H1 (cell line): ENCODE data around the gene SGSM1. TPM values are rescaled to one million over a fixed set of nuclear protein-coding genes. Genes with fewer than 3 reads are reported as not detected.
A peak's percentile ranks its signal among the peaks of the same experiment; 100 is the strongest.

Experiments used
- CTCF ChIA-PET: fragments of 300-600 bp; sonication (Branson Sonifier 250); formaldehyde crosslinking; loops from one replicate; lab custom pipeline; 2021; ENCODE audit not compliant: partially characterized antibody; lab: Charles Lee
- POLR2A ChIA-PET: fragments of 300-600 bp; sonication (Branson Sonifier 250); formaldehyde crosslinking; loops from one replicate; lab custom pipeline; 2021; ENCODE audit warnings: inconsistent platforms; ENCODE audit not compliant: partially characterized antibody; lab: Charles Lee
- DNase-seq, 2 experiments: peaks; one replicate each; pipeline versions ENCODE4 v3.0.0 to v3.0.0-alpha.2; 2010 to 2022; ENCODE audit warnings: low spot score in 2 of 2, low read depth in 1 of 2, mixed read lengths in 1 of 2
- FAIRE-seq: peaks from 2 replicates; lab custom pipeline; 2011; peaks lifted over from hg19 to GRCh38; lab: Jason Lieb, UNC
- H2AFZ ChIP-seq: 2 replicates; pipeline ENCODE4 v1.8.1; 2012; ENCODE audit warnings: low read length, inconsistent platforms
- H2AK5ac ChIP-seq: 2 replicates; pipeline ENCODE4 v1.6.1; 2013; ENCODE audit warnings: low read depth, low read length
- H2BK120ac ChIP-seq: replicated peaks from 2 replicates; pipeline ENCODE3; 2013; ENCODE audit warnings: low read depth, low read length, inconsistent platforms
- H2BK12ac ChIP-seq: 2 replicates; pipeline ENCODE4 v1.6.1; 2013; ENCODE audit warnings: low read depth, low read length
- H2BK15ac ChIP-seq: 2 replicates; pipeline ENCODE4 v1.6.1; 2013; ENCODE audit warnings: low read length
- H2BK20ac ChIP-seq: 2 replicates; pipeline ENCODE4 v1.6.1; 2013; ENCODE audit warnings: low read length
- H2BK5ac ChIP-seq: 2 replicates; pipeline ENCODE4 v1.6.1; 2013; ENCODE audit warnings: low read depth, low read length
- H3K14ac ChIP-seq: 2 replicates; pipeline ENCODE4 v1.6.1; 2013; ENCODE audit warnings: inconsistent platforms; ENCODE audit not compliant: insufficient read length
- H3K18ac ChIP-seq: 2 replicates; pipeline ENCODE4 v1.6.1; 2013; ENCODE audit warnings: low read length; ENCODE audit errors: extremely low read depth
- H3K23ac ChIP-seq: 2 replicates; pipeline ENCODE4 v1.6.1; 2013; ENCODE audit warnings: inconsistent platforms; ENCODE audit not compliant: insufficient read length
- H3K23me2 ChIP-seq: 2 replicates; pipeline ENCODE4 v1.6.1; 2013; ENCODE audit warnings: low read depth, low read length
- H3K27ac ChIP-seq: 2 replicates; pipeline ENCODE4 v1.6.1; 2011; ENCODE audit warnings: low read depth, low read length, inconsistent platforms
- H3K27me3 ChIP-seq, 4 experiments: replicated peaks in 1 of 4; 1 replicate in 1 of 4; 2 replicates in 3 of 4; pipeline versions ENCODE4 v1.6.1 to v1.8.1; 2011 to 2013; ENCODE audit warnings: low read length in 3 of 4, mild to moderate bottlenecking in 3 of 4, inconsistent platforms in 2 of 4, mixed read lengths in 2 of 4, moderate library complexity in 1 of 4; ENCODE audit not compliant: control insufficient read depth in 3 of 4, insufficient read depth in 3 of 4; ENCODE audit errors: extremely low read depth in 1 of 4
- H3K36me3 ChIP-seq, 4 experiments: 2 replicates each; pipeline versions ENCODE4 v1.6.1 to v1.8.1; 2011 to 2013; ENCODE audit warnings: mild to moderate bottlenecking in 4 of 4, low read length in 3 of 4, moderate library complexity in 2 of 4, control low read depth in 1 of 4, inconsistent platforms in 1 of 4; ENCODE audit not compliant: insufficient read depth in 4 of 4, control insufficient read depth in 2 of 4
- H3K4ac ChIP-seq: replicated peaks from 2 replicates; pipeline ENCODE3; 2013; ENCODE audit warnings: low read length, low read depth, mixed read lengths, inconsistent platforms; ENCODE audit not compliant: insufficient read length
- H3K4me1 ChIP-seq, 4 experiments: replicated peaks in 1 of 4; 1 replicate in 1 of 4; 2 replicates in 3 of 4; pipeline versions ENCODE4 v1.6.1 to v1.8.1; 2011 to 2013; ENCODE audit warnings: low read length in 3 of 4, inconsistent platforms in 2 of 4, mixed read lengths in 1 of 4; ENCODE audit not compliant: insufficient read depth in 4 of 4, control insufficient read depth in 3 of 4
- H3K4me2 ChIP-seq, 2 experiments: 2 replicates each; pipeline versions ENCODE4 v1.6.1 to v1.8.1; 2011 to 2013; ENCODE audit warnings: low read depth in 2 of 2, low read length in 2 of 2, control low read depth in 1 of 2, inconsistent platforms in 1 of 2, mild to moderate bottlenecking in 1 of 2; ENCODE audit not compliant: insufficient read depth in 1 of 2
- H3K4me3 ChIP-seq, 4 experiments: fragments of 200-600, 300-600 bp in 1 of 4; sonication (generic), shearing (Covaris generic), sonication (Bioruptor Twin) in 1 of 4; 2 replicates each; pipeline versions ENCODE4 v1.5.1 to v1.8.1; 2011 to 2016; ENCODE audit warnings: low read length in 4 of 4, low read depth in 3 of 4, control low read depth in 2 of 4, inconsistent platforms in 2 of 4, mild to moderate bottlenecking in 2 of 4, mixed read lengths in 1 of 4, moderate library complexity in 1 of 4; ENCODE audit not compliant: insufficient read depth in 2 of 4; ENCODE audit errors: extremely low read depth in 1 of 4
- H3K56ac ChIP-seq: replicated peaks from 2 replicates; pipeline ENCODE3; 2013; ENCODE audit warnings: low read depth, mild to moderate bottlenecking, mixed read lengths, low read length, inconsistent platforms; ENCODE audit not compliant: insufficient read length
- H3K79me1 ChIP-seq: 2 replicates; pipeline ENCODE4 v1.6.1; 2013; ENCODE audit warnings: low read depth, low read length, control low read depth
- H3K79me2 ChIP-seq, 2 experiments: 2 replicates each; pipeline versions ENCODE4 v1.6.1 to v1.8.1; 2012 to 2013; ENCODE audit warnings: low read length in 2 of 2, mild to moderate bottlenecking in 2 of 2, inconsistent platforms in 1 of 2; ENCODE audit not compliant: insufficient read depth in 2 of 2, control insufficient read depth in 1 of 2
- H3K9ac ChIP-seq, 4 experiments: replicated peaks in 1 of 4; 1 replicate in 1 of 4; 2 replicates in 3 of 4; pipeline versions ENCODE4 v1.6.1 to v1.8.1; 2011 to 2013; ENCODE audit warnings: low read depth in 3 of 4, low read length in 3 of 4, control low read depth in 2 of 4, mild to moderate bottlenecking in 2 of 4, moderate library complexity in 2 of 4, inconsistent platforms in 1 of 4; ENCODE audit errors: extremely low read depth in 1 of 4
- H3K9me3 ChIP-seq, 2 experiments: 2 replicates each; pipeline versions ENCODE4 v1.6.1 to v1.8.1; 2012 to 2013; ENCODE audit warnings: mild to moderate bottlenecking in 2 of 2, moderate library complexity in 2 of 2, control low read depth in 1 of 2, inconsistent platforms in 1 of 2, low read depth in 1 of 2, low read length in 1 of 2, mixed read lengths in 1 of 2; ENCODE audit not compliant: insufficient read depth in 2 of 2
- H4K20me1 ChIP-seq, 2 experiments: replicated peaks in 1 of 2; 2 replicates each; pipeline versions ENCODE3 to v1.8.1; 2011 to 2013; ENCODE audit warnings: inconsistent platforms in 2 of 2, low read length in 2 of 2, mild to moderate bottlenecking in 1 of 2; ENCODE audit not compliant: insufficient read depth in 2 of 2, control insufficient read depth in 1 of 2
- H4K5ac ChIP-seq: 2 replicates; pipeline ENCODE4 v1.6.1; 2013; ENCODE audit warnings: low read length, low read depth, mixed read lengths, inconsistent platforms; ENCODE audit not compliant: insufficient read length
- H4K8ac ChIP-seq: 2 replicates; pipeline ENCODE4 v1.8.0; 2013; ENCODE audit warnings: mild to moderate bottlenecking, moderate library complexity, low read length, inconsistent platforms; ENCODE audit not compliant: insufficient read depth; ENCODE audit errors: extremely low read depth
- H4K91ac ChIP-seq: replicated peaks from 2 replicates; pipeline ENCODE3; 2013; ENCODE audit warnings: low read length, mixed read lengths, inconsistent platforms; ENCODE audit not compliant: insufficient read length
- CEBPB ChIP-seq: IDR thresholded peaks from 2 replicates; pipeline ENCODE4 v1.6.1; 2012; ENCODE audit warnings: low read depth, low read length
- JUND ChIP-seq: IDR thresholded peaks from 2 replicates; pipeline ENCODE4 v1.6.1; 2011; ENCODE audit warnings: mild to moderate bottlenecking, improper control_type of control experiment, low read length
- POLR2A ChIP-seq, 2 experiments: IDR thresholded peaks; 1 replicate in 1 of 2; 2 replicates in 1 of 2; pipeline ENCODE4 v1.6.1; 2011; ENCODE audit warnings: low read depth in 2 of 2, low read length in 2 of 2, mild to moderate bottlenecking in 2 of 2; ENCODE audit errors: control extremely low read depth in 1 of 2
- RAD21 ChIP-seq, 2 experiments: IDR thresholded peaks in 1 of 2; conservative IDR thresholded peaks in 1 of 2; 2 replicates each; pipeline ENCODE4 v1.6.1; 2011; ENCODE audit warnings: low read depth in 2 of 2, low read length in 2 of 2, improper control_type of control experiment in 1 of 2, inconsistent platforms in 1 of 2, mild to moderate bottlenecking in 1 of 2, moderate library complexity in 1 of 2
- ZNF274 ChIP-seq: IDR thresholded peaks from 2 replicates; pipeline ENCODE4 v1.7.0; 2012; ENCODE audit warnings: low read length, borderline replicate concordance; ENCODE audit errors: extremely low read depth
- polyA plus RNA-seq, 7 experiments: library from polyadenylated mRNA; depleted of rRNA in 3 of 7; stranded (reverse) in 5 of 7; unstranded in 2 of 7; fragments of >200 nt in 5 of 7; fragments of 200-250 nt in 2 of 7; gene quantifications; 1 replicate in 5 of 7; 2 replicates in 1 of 7; 4 replicates in 1 of 7; pipeline versions ENCODE4 v1.2.1 to v1.2.3, GENCODE V29; 2011 to 2013; ENCODE audit warnings: missing spikeins in 2 of 7, mixed read lengths in 2 of 7
- total RNA-seq: library from RNA; stranded (reverse); fragmentation: NEBNext Ultra II Directional; extraction: Animal tissue kit (Norgen Biotek cat#: 25700); gene quantifications from 2 replicates; pipeline ENCODE4 v1.2.1, GENCODE V29; 2021

The SGSM1 gene
- total and polyA plus RNA-seq, 2 of the 8 experiments (the other 6 are each of a cell fraction or from before 2014, with no cell fraction given) = 2.8 to 5.2 TPM

DNA sequence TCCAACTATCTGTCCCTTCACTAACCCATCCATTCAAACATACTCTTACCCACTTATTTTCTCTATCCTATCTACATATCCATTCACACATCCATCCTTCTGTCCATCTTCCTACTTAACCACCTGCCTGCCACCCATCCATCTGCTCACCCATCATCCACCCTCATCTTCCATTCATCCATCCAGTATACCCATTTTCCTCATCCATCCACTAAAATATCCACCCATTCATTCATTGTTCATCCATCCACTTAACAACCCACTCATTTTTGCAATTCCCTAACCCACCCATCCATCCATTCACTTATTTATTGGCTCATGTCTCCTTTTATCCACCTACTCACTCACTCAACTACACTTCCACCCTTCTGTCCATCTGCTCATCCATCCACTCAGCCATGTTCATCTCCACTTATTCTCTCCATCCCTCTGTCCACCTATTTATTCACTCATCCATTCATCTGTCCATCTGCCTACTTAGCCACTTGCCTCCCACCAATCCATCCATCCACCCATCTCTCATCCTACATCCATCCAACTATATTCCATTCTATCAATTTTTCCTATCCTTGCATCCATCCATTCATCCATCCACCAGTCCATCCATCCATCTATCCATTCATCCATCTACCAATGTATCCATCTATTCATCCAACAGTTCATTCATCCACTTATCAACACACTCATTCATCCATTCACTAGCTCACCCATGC lies 129.9 kb downstream of the SGSM1 start:
- H3K23ac ChIP-seq = no peak overlapping the region
- ChIA-PET CTCF (interaction anchor here (0.9 to 4.9 kb wide), 7 partner anchors 9 to 266 kb away, joined by 3 to 186 read pairs (median 24); no protein-coding TSS in a partner anchor), POLR2A (no interaction called here)
- H3K23me2 ChIP-seq = peaks cover 9% of the 10 kb centered on the region; the same call in 1 of the 2 replicates
- H3K27me3 ChIP-seq = no peaks in the 10 kb centered on the region
- H3K4ac ChIP-seq = no peak overlapping the region
- no peak for TF ChIP-seq POLR2A (IDR thresholded peaks at IDR 0.05; ENCODE audit: control extremely low read depth in 1 of 2, low read depth in 2 of 2, low read length in 2 of 2)
- no peak for TF ChIP-seq ZNF274
- no peak for TF ChIP-seq JUND
- no peak for TF ChIP-seq RAD21 (IDR thresholded peaks at IDR 0.05 in 1 of 2, conservative IDR thresholded peaks at IDR 0.05 in 1 of 2; ENCODE audit: low read depth in 2 of 2, low read length in 2 of 2)
- no peak for TF ChIP-seq CEBPB
- TF ChIP-seq, all 59 proteins: peak for 0
- DNase-seq = no peak
- Histone ChIP-seq H2AFZ (no peak overlapping the region), H2BK5ac (no peak overlapping the region), H2BK12ac (no peak overlapping the region), H3K79me1 (no peaks in the 10 kb centered on the region), H3K4me1 (peaks cover 2 to 6% (median 3%) of the 10 kb centered on the region in 4 experiments; a peak in 4 of 7 replicates), H2BK120ac (no peak overlapping the region), H3K14ac (no peak overlapping the region), H3K4me2 (no peak overlapping the region), H3K9me3 (no peaks in the 10 kb centered on the region), H4K91ac (no peak overlapping the region), H2BK15ac (no peak overlapping the region), H2AK5ac (no peak overlapping the region), H4K20me1 (no peaks in the 10 kb centered on the region), H3K56ac (peak overlapping the region; percentile 37), H3K9ac (no peak overlapping the region), H4K5ac (no peak overlapping the region), H3K18ac (no peak overlapping the region), H3K79me2 (no peaks in the 10 kb centered on the region), H3K4me3 (no peak overlapping the region), H3K36me3 (no peaks in the 10 kb centered on the region), H2BK20ac (no peak overlapping the region), H4K8ac (no peak overlapping the region), H3K27ac (no peak overlapping the region)
- FAIRE-seq = no peak
